GM18498 (cell line): Measurements from ENCODE around the gene CPED1.
"Not testable (repeated sequence)": the region's sequence is repeated elsewhere in the genome, so short reads cannot be mapped to it uniquely, and the experiment has no call there.

Experiments
- ATAC-seq: cut with Tn5 transposase; IDR thresholded peaks from one replicate; pipeline ENCODE4 v1.9.1; 2021; ENCODE audit warnings: mild to moderate bottlenecking, moderate library complexity; ENCODE audit not compliant: unreplicated experiment

Gene CPED1

DNA sequence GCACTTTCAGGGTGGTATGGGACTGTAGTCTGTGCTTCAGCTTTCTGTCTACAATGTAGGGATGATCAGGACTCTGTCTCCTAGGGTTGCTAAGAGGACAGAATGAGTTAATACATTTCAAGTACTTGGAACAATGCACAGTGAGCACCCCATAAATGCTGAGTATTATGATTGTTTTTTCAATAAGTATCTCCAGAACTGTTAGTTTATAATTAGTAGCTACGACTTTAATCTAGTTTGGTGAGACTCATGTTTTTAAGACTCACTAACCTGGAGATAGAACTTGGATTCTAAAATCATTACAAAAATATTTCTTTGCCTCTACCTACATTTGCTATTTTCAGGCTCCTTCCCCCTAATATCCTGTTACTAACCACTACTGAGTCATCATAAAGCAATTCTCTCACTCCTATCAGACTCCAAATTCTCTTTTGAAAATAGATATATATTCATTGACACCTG lies 95.3 kb downstream of the CPED1 start:
- ATAC-seq = no peak

GRCh38 chr7:121084256-121084655 lies 95.7 kb downstream of the CPED1 start:
- ATAC-seq = no peak

GRCh38 chr7:121084748-121085336 lies 96.3 kb downstream of the CPED1 start:
- no peak for ATAC-seq

DNA sequence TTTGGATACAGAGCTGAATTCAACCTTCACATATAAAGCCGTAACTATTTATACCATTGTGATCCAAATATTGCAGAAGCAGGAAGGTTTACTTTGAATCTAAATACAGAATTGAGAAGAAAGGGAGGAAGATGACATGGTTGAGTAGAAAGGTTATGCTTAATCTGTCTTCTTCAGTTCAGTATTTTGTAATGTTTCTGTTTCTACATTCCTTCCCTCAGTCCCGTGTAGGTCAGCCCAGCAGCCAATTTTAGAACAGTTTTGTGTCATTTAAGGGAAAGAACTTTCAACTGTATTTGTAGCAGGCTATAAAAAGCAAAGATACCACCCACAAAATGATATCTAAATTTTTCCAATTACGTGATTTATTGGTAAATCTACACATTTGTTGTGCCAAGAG lies 97.4 kb downstream of the CPED1 start:
- no peak for ATAC-seq

- ATAC-seq = no peak
Observed at GRCh38 chr7:121088870-121089269, 100.4 kb downstream of the CPED1 start.

- no peak for ATAC-seq
Observed at GRCh38 chr7:121094829-121095228, 106.3 kb downstream of the CPED1 start.

- no peak for ATAC-seq
Observed at GRCh38 chr7:121097577-121097976, 109.1 kb downstream of the CPED1 start.

DNA sequence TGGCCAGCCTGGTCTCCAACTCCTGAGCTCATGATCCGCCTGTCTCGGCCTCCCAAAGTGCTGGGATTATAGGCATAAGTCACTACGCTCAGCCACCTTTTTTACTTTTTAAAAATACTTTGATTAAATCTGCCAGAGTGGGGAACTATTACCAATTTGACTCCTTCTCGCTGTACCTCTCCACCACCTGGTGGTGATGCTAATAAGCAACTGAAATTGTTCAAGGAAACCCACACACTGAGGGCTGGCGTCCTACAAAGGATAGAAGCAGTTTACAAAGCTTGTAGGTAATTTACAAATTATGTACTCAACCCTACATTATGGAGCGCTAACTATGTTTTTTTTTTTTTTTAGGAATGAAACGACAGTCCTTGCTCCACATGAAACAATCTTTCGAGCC lies 111.1 kb downstream of the CPED1 start:
- no peak for ATAC-seq

GRCh38 chr7:121101083-121101482 lies 112.6 kb downstream of the CPED1 start:
- ATAC-seq = no peak

DNA sequence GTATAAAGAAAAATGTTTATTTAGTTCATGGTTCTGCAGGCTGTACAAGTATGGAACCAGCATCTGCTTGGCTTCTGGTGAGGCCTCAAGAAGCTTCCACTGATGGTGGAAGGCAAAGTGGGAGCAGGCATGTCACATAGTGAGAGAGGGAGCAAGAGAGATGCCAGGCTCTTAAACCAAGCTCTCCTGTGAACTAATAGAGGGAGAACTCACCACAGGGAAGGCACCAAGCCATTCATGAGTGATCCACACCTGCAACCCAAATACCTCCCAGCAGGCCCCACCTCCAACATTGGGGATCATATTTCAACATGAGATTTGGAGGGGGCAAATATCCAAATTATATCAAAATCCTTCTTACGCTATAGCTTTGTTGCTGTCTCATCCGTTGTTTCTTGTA lies 113.1 kb downstream of the CPED1 start:
- no peak for ATAC-seq

DNA sequence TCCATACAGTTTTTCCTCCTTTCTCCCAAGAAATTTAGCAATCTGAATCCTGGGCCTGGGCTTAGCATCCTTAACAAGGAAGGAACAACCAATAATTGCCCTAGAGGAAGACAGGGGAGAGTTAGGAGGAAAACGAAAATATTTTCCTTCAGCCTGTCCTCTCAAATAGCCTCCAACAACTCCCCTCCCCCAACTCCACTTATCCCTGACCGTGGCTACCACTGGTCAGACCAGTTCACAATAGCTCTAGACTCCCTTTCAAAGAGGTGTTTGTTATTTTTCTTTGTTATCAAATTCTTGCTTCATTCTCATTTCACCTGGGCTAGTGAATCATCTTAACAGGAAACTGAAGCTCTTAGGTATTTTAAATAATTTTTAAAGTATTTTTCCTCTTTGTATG lies 114.1 kb downstream of the CPED1 start:
- no peak for ATAC-seq

GRCh38 chr7:121103086-121103485 lies 114.6 kb downstream of the CPED1 start:
- ATAC-seq = no peak

DNA sequence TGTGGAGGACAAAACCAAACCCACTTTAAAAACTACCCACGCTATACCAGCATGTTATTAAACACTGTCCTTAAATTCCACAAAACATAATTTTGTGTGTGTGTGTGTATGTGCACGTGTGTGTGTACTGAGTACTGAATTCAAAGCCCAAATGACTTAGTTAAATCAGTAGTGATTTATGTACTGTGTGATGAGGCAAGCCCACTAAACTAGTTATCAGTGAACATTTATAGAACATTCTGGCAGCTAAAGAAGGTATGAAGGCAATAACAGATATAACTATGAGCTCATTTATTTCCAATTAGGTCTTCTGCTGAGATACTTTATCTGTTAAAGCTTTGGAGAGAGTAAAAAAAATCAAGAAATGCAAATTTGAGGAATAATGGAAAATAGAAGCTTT lies 115.1 kb downstream of the CPED1 start:
- ATAC-seq = no peak

DNA sequence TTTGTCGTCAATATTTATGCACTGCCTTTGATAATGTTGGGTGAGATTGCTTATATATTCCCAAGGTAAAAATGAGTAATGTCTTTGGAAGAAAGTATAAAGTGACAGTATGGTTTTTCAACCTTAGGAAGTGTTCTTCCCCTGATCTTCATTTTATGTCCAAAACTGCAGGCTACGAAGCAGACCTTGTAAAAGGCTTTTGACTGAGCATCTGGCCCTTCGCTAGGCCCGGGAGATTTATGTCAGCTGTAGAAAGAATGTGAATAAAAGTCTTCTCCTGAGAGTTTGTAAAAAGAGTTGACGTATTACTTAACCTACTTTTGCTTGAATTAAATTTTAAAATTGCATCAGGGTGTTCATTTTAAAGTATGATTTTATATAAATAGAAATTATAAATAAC lies 116.8 kb downstream of the CPED1 start:
- ATAC-seq = no peak

DNA sequence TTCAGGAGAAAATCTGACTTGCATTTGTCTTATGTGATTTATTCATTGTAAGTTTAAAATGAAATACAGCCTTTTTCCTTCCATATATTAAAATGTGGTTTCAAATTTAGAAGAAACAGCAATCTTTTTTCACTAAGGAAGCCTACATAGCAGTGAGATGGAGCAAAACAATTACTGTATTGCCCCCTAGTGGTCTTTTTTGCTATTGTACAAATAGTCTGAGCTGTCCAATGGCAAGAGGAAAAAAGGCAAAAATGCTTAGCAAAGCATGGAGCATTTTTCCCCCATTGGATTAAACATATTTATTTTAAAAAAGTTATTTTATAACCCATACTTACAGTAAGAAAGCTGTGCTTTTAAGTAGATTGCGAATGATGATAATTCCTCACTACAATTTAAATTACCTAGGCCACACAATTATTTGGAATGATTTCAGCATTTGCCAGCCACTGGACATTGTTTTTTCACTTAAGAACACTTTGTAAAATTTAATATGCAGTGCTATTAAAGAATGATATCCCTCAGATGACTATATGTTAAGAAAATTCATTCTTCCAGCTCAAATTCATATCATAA lies 119.5 kb downstream of the CPED1 start:
- peak; percentile 90 for ATAC-seq

DNA sequence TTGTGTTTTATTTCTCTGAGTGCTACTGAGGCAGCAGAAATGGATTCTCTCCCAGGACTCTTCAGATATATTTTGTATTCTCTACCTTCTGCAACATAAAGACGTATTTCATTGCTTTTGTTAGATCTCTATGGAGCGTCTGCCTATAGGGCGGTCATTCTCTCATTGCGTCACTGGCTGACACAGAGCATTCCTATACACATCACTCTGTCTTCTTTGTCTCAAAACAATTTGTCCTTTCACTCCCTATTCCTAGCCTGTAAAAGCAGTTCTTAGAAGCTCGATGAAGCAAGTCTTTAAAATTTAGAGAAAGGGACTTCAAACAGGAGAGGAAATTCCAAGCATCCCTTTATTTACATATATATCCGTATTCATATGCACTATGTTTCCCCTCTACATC lies 120.6 kb downstream of the CPED1 start:
- no peak for ATAC-seq

DNA sequence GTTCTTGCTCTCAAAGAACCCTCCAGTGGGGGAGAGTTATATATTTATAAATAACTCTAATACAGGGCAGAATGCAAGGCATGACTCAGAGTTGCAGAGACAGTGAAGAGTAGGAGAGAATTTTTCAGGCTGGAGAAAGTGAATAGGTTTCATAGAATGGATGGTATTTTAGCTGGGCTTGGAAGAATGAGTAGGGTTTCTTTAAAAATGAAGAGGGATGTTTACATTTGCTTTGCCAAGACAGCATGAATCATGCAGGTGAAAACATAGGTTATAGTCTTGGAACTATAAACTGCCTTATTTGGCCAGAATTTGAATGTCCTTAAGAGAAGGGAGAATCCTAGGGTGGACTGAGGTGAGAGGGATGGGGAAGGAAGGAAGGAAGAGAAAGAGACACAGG lies 124.8 kb downstream of the CPED1 start:
- ATAC-seq = no peak

DNA sequence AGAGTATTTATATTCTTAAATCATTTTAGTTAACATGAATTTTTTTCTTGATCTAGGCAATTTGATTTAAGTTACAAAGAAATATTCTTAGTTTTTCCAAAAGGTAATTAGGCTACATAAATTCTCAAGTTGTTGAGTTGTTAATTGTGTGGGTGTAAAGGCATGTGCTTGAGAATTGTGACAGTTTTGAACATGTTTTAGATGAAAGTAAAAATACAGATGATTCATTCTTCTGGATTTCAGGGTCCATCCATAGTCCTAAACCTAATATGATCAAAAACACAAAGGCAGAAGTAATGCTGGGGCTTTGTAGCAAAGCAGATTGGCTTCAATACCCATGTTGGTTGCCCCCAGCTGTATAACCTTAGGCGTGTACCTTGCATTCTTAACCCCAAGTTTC lies 127.9 kb downstream of the CPED1 start:
- ATAC-seq = no peak

DNA sequence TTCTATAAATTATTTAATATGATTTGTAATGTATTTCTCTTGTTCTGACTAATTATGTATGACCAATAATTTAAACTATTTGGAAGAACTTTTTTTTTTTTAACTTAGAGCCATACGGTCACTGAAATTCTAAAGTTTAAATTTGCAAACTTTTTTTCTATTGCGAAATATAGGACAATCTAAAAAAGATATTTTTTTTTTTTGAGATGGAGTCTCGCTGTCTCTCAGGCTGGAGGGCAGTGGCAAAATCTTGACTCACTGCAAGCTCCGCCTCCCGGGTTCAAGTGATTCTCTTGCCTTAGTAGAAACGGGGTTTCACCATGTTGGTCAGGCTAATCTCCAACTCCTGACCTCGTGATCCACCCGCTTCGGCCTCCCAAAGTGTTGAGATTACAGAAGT lies 130.5 kb downstream of the CPED1 start:
- no peak for ATAC-seq

- no peak for ATAC-seq
Observed at GRCh38 chr7:121123032-121123431, 134.5 kb downstream of the CPED1 start.

DNA sequence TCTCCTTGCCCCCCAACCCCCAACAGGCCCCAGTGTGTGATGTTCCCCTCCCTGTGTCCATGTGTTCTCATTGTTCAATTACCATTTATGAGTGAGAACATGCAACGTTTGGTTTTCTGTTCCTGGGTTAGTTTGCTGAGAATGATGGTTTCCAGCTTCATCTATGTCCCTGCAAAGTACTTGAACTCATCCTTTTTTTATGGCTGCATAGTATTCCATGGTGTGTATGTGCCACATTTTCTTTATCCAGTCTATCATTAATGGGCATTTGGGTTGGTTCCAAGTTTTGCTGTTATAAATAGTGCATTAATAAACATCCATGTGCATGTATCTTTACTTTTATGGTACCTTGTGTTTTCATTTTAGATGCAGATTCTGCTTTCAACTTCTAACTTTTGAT lies 136.9 kb downstream of the CPED1 start:
- ATAC-seq = not testable (repeated sequence)

GRCh38 chr7:121126201-121126600 lies 137.7 kb downstream of the CPED1 start:
- ATAC-seq = no peak
